ENCODE measurements around the gene ELAVL3. TPM values are rescaled to one million over a fixed set of nuclear protein-coding genes. Genes with fewer than 3 reads are reported as not detected.
A peak's percentile ranks its signal among the peaks of the same experiment; 100 is the strongest.
"Not testable (repeated sequence)": the region's sequence is repeated elsewhere in the genome, so short reads cannot be mapped to it uniquely, and the experiment has no call there.

The ELAVL3 gene
- total and polyA plus RNA-seq, 4 donors: 0.13 to 0.56 TPM; not detected in 2

- H3K27me3 ChIP-seq (ENCODE audit: control insufficient read depth in 1 of 2, insufficient read depth in 2 of 2, low read length in 1 of 2): no peaks in the 10 kb centered on the region
- ATAC-seq (ENCODE audit: low FRiP score): no peak
- 94% methylated on average over 17 of the region's 17 CpGs for WGBS, 2 donors
These were observed 64.3 kb downstream of the ELAVL3 start for GRCh38 chr19:11416346-11417052.

GRCh38 chr19:11414544-11414943 lies 66.3 kb downstream of the ELAVL3 start:
- no peaks in the 10 kb centered on the region for H3K9me3 ChIP-seq (ENCODE audit: control insufficient read depth, low read length)
- intact Hi-C loops (cut with DNase I): no loop called here
- no peak overlapping the region for H3K4me3 ChIP-seq (ENCODE audit: low read length in 2 of 2)
- no peak for DNase-seq
- no peak overlapping the region for H3K27ac ChIP-seq (ENCODE audit: low read depth in 1 of 2, low read length in 2 of 2)
- 93% methylated on average over 2 of the region's 2 CpGs for WGBS, 2 donors
- H3K36me3 ChIP-seq (ENCODE audit: control insufficient read depth in 1 of 2, insufficient read depth in 2 of 2, low read length in 1 of 2): no peaks in the 10 kb centered on the region
- no peak for ATAC-seq (ENCODE audit: low FRiP score)
- no peaks in the 10 kb centered on the region for H3K4me1 ChIP-seq (ENCODE audit: control insufficient read depth in 1 of 2, insufficient read depth in 2 of 2, low read length in 2 of 2)
- H3K27me3 ChIP-seq (ENCODE audit: control insufficient read depth in 1 of 2, insufficient read depth in 2 of 2, low read length in 1 of 2): no peaks in the 10 kb centered on the region

More at GRCh38 chr19:11416346-11417052, 64.3 kb downstream of the ELAVL3 start:
- Histone ChIP-seq H3K36me3 (ENCODE audit: control insufficient read depth in 1 of 2, insufficient read depth in 2 of 2, low read length in 1 of 2) (no peaks in the 10 kb centered on the region), H3K4me1 (ENCODE audit: control insufficient read depth in 1 of 2, insufficient read depth in 2 of 2, low read length in 2 of 2) (no peaks in the 10 kb centered on the region), H3K4me3 (ENCODE audit: low read length in 2 of 2) (no peak overlapping the region), H3K27ac (ENCODE audit: low read depth in 1 of 2, low read length in 2 of 2) (no peak overlapping the region), H3K9me3 (ENCODE audit: control insufficient read depth, low read length) (no peaks in the 10 kb centered on the region)
- DNase-seq: no peak
- intact Hi-C loops (cut with DNase I): loop anchor here in 1 of 2 donors (5.0 kb wide), 1 partner anchor 34 kb away; the partner anchor contains the start of gene EPOR

GRCh38 chr19:11410682-11411081 lies 70.2 kb downstream of the ELAVL3 start:
- H3K9me3 ChIP-seq (ENCODE audit: control insufficient read depth, low read length): no peaks in the 10 kb centered on the region
- 64 to 71% methylated on average over 8 of the region's 8 CpGs for WGBS, 2 donors
- no peaks in the 10 kb centered on the region for H3K36me3 ChIP-seq (ENCODE audit: control insufficient read depth in 1 of 2, insufficient read depth in 2 of 2, low read length in 1 of 2)
- no peak for DNase-seq
- no peak overlapping the region for H3K4me3 ChIP-seq (ENCODE audit: low read length in 2 of 2)
- no peaks in the 10 kb centered on the region for H3K27me3 ChIP-seq (ENCODE audit: control insufficient read depth in 1 of 2, insufficient read depth in 2 of 2, low read length in 1 of 2)
- no peak for ATAC-seq (ENCODE audit: low FRiP score)
- intact Hi-C loops (cut with DNase I): no loop called here
- no peak overlapping the region for H3K27ac ChIP-seq (ENCODE audit: low read depth in 1 of 2, low read length in 2 of 2)
- no peaks in the 10 kb centered on the region for H3K4me1 ChIP-seq (ENCODE audit: control insufficient read depth in 1 of 2, insufficient read depth in 2 of 2, low read length in 2 of 2)

GRCh38 chr19:11408591-11408990 lies 72.3 kb downstream of the ELAVL3 start:
- no peaks in the 10 kb centered on the region for H3K9me3 ChIP-seq (ENCODE audit: control insufficient read depth, low read length)
- DNase-seq (no peak), ATAC-seq (ENCODE audit: low FRiP score) (no peak)
- H3K4me1 ChIP-seq (ENCODE audit: control insufficient read depth in 1 of 2, insufficient read depth in 2 of 2, low read length in 2 of 2): no peaks in the 10 kb centered on the region
- H3K27ac ChIP-seq (ENCODE audit: low read depth in 1 of 2, low read length in 2 of 2): no peak overlapping the region
- H3K4me3 ChIP-seq (ENCODE audit: low read length in 2 of 2): no peak overlapping the region
- WGBS, 2 donors: 83 to 90% methylated on average over 4 of the region's 4 CpGs
- intact Hi-C loops (cut with DNase I): no loop called here
- no peaks in the 10 kb centered on the region for H3K36me3 ChIP-seq (ENCODE audit: control insufficient read depth in 1 of 2, insufficient read depth in 2 of 2, low read length in 1 of 2)
- no peaks in the 10 kb centered on the region for H3K27me3 ChIP-seq (ENCODE audit: control insufficient read depth in 1 of 2, insufficient read depth in 2 of 2, low read length in 1 of 2)

- H3K9me3 ChIP-seq (ENCODE audit: control insufficient read depth, low read length); DNase-seq; H3K4me3 ChIP-seq (ENCODE audit: low read length in 2 of 2); H3K36me3 ChIP-seq (ENCODE audit: control insufficient read depth in 1 of 2, insufficient read depth in 2 of 2, low read length in 1 of 2); intact Hi-C loops (cut with DNase I); H3K4me1 ChIP-seq (ENCODE audit: control insufficient read depth in 1 of 2, insufficient read depth in 2 of 2, low read length in 2 of 2); ATAC-seq (ENCODE audit: low FRiP score); H3K27ac ChIP-seq (ENCODE audit: low read depth in 1 of 2, low read length in 2 of 2); H3K27me3 ChIP-seq (ENCODE audit: control insufficient read depth in 1 of 2, insufficient read depth in 2 of 2, low read length in 1 of 2): not testable (repeated sequence)
- 80 to 86% methylated on average over 12 of the region's 12 CpGs for WGBS, 2 donors
These were observed 74.1 kb downstream of the ELAVL3 start for GRCh38 chr19:11406703-11407236.

- no peak overlapping the region for H3K27ac ChIP-seq (ENCODE audit: low read depth in 1 of 2, low read length in 2 of 2)
- no peaks in the 10 kb centered on the region for H3K4me1 ChIP-seq (ENCODE audit: control insufficient read depth in 1 of 2, insufficient read depth in 2 of 2, low read length in 2 of 2)
- intact Hi-C loops (cut with DNase I): no loop called here
- WGBS, 2 donors: 25 to 45% methylated on average over 44 of the region's 44 CpGs
- ATAC-seq (ENCODE audit: low FRiP score): no peak
- no peaks in the 10 kb centered on the region for H3K36me3 ChIP-seq (ENCODE audit: control insufficient read depth in 1 of 2, insufficient read depth in 2 of 2, low read length in 1 of 2)
- peak in 1 of 2 donors; percentile 75 for DNase-seq
- no peak overlapping the region for H3K4me3 ChIP-seq (ENCODE audit: low read length in 2 of 2)
- H3K9me3 ChIP-seq (ENCODE audit: control insufficient read depth, low read length): no peaks in the 10 kb centered on the region
- no peaks in the 10 kb centered on the region for H3K27me3 ChIP-seq (ENCODE audit: control insufficient read depth in 1 of 2, insufficient read depth in 2 of 2, low read length in 1 of 2)
These were observed 74.8 kb downstream of the ELAVL3 start for GRCh38 chr19:11405846-11406643.

GRCh38 chr19:11404588-11405222 lies 76.1 kb downstream of the ELAVL3 start:
- no peaks in the 10 kb centered on the region for H3K36me3 ChIP-seq (ENCODE audit: control insufficient read depth in 1 of 2, insufficient read depth in 2 of 2, low read length in 1 of 2)
- H3K4me1 ChIP-seq (ENCODE audit: control insufficient read depth in 1 of 2, insufficient read depth in 2 of 2, low read length in 2 of 2): no peaks in the 10 kb centered on the region
- 55 to 66% methylated on average over 9 of the region's 9 CpGs for WGBS, 2 donors
- no peak overlapping the region for H3K27ac ChIP-seq (ENCODE audit: low read depth in 1 of 2, low read length in 2 of 2)
- H3K27me3 ChIP-seq (ENCODE audit: control insufficient read depth in 1 of 2, insufficient read depth in 2 of 2, low read length in 1 of 2): no peaks in the 10 kb centered on the region
- ATAC-seq (ENCODE audit: low FRiP score) (no peak), DNase-seq (no peak)
- intact Hi-C loops (cut with DNase I): no loop called here
- H3K4me3 ChIP-seq (ENCODE audit: low read length in 2 of 2): no peak overlapping the region
- H3K9me3 ChIP-seq (ENCODE audit: control insufficient read depth, low read length): no peaks in the 10 kb centered on the region

- Histone ChIP-seq H3K27ac (ENCODE audit: low read depth in 1 of 2, low read length in 2 of 2) (no peak overlapping the region), H3K4me3 (ENCODE audit: low read length in 2 of 2) (no peak overlapping the region), H3K36me3 (ENCODE audit: control insufficient read depth in 1 of 2, insufficient read depth in 2 of 2, low read length in 1 of 2) (no peaks in the 10 kb centered on the region), H3K9me3 (ENCODE audit: control insufficient read depth, low read length) (no peaks in the 10 kb centered on the region), H3K27me3 (ENCODE audit: control insufficient read depth in 1 of 2, insufficient read depth in 2 of 2, low read length in 1 of 2) (no peaks in the 10 kb centered on the region), H3K4me1 (ENCODE audit: control insufficient read depth in 1 of 2, insufficient read depth in 2 of 2, low read length in 2 of 2) (no peaks in the 10 kb centered on the region)
- DNase-seq (no peak), ATAC-seq (ENCODE audit: low FRiP score) (no peak)
- intact Hi-C loops (cut with DNase I): no loop called here
- 80 to 83% methylated on average over 8 to 9 of the region's 9 CpGs for WGBS, 2 donors
These were observed 78.9 kb downstream of the ELAVL3 start for GRCh38 chr19:11401808-11402543.

Data from aorta (tissue), 5 donors.